SK-N-SH (cell line): ENCODE results near the gene NDUFS2. TPM values are rescaled to one million over a fixed set of nuclear protein-coding genes. Genes with fewer than 3 reads are reported as not detected.

Experiments used
- CTCF ChIA-PET: fragments of 300-600, 350-600 bp; formaldehyde crosslinking; extraction: SDS; loops from one replicate; lab custom pipeline; 2021; lab: Yijun Ruan, JAX
- POLR2A ChIA-PET: fragments of 350-600 bp; sonication (Branson Sonifier 250); formaldehyde crosslinking; extraction: SDS; loops from one replicate; lab custom pipeline; 2020; ENCODE audit warnings: antibody characterized with exemption, inconsistent platforms; lab: Yijun Ruan, JAX
- DNase-seq: peaks from one replicate; pipeline ENCODE4 v3.0.0; 2012
- H2AFZ ChIP-seq: fragments of 200-600 bp; sonication (generic); 2 replicates; pipeline ENCODE4 v1.8.1; 2016; ENCODE audit warnings: antibody characterized with exemption, mild to moderate bottlenecking, low read depth
- H3F3A ChIP-seq: fragments of 200-600 bp; sonication (generic); replicated peaks from 2 replicates; pipeline ENCODE3; 2016; ENCODE audit warnings: antibody characterized with exemption, mild to moderate bottlenecking; ENCODE audit not compliant: insufficient read depth
- H3K27ac ChIP-seq, 2 experiments: fragments of 200-500 bp in 1 of 2; fragments of 200-600 bp in 1 of 2; sonication (Bioruptor generic) in 1 of 2; sonication (generic), shearing (Covaris generic) in 1 of 2; 2 replicates each; pipeline versions ENCODE4 v1.5.1 to v1.6.1; 2014 to 2016; ENCODE audit warnings: low read depth in 2 of 2, inconsistent platforms in 1 of 2, low read length in 1 of 2, mild to moderate bottlenecking in 1 of 2, mixed read lengths in 1 of 2
- H3K27me3 ChIP-seq: fragments of 200-600 bp; sonication (generic), shearing (Covaris generic); 2 replicates; pipeline ENCODE4 v1.6.1; 2016; ENCODE audit warnings: mixed run types; ENCODE audit not compliant: insufficient read depth
- H3K36me3 ChIP-seq, 2 experiments: fragments of 200-500 bp in 1 of 2; fragments of 200-600 bp in 1 of 2; sonication (Bioruptor generic) in 1 of 2; sonication (generic) in 1 of 2; replicated peaks in 1 of 2; 2 replicates each; pipeline versions ENCODE3 to v1.5.1; 2014 to 2016; ENCODE audit warnings: low read length in 1 of 2, mild to moderate bottlenecking in 1 of 2; ENCODE audit not compliant: insufficient read depth in 2 of 2, control insufficient read depth in 1 of 2
- H3K4me1 ChIP-seq, 2 experiments: fragments of 200-500 bp in 1 of 2; fragments of 200-600 bp in 1 of 2; sonication (Bioruptor generic) in 1 of 2; sonication (generic), shearing (Covaris generic) in 1 of 2; 2 replicates each; pipeline versions ENCODE4 v1.5.1 to v1.6.1; 2014 to 2016; ENCODE audit warnings: low read depth in 1 of 2, low read length in 1 of 2, mixed run types in 1 of 2; ENCODE audit not compliant: insufficient read depth in 2 of 2, control insufficient read depth in 1 of 2
- H3K4me2 ChIP-seq: fragments of 200-600 bp; sonication (generic), shearing (Covaris generic); 2 replicates; pipeline ENCODE4 v1.6.1; 2017; ENCODE audit warnings: mixed run types
- H3K4me3 ChIP-seq, 2 experiments: fragments of 200-500 bp in 1 of 2; fragments of 200-600 bp in 1 of 2; sonication (Bioruptor generic) in 1 of 2; sonication (generic), shearing (Covaris generic) in 1 of 2; 2 replicates each; pipeline versions ENCODE4 v1.5.1 to v1.8.1; 2014 to 2016; ENCODE audit warnings: low read depth in 2 of 2, inconsistent platforms in 1 of 2, low read length in 1 of 2, mild to moderate bottlenecking in 1 of 2, mixed read lengths in 1 of 2, moderate library complexity in 1 of 2
- H3K79me2 ChIP-seq: fragments of 200-600 bp; sonication (generic); 2 replicates; pipeline ENCODE4 v1.8.1; 2017; ENCODE audit warnings: mild to moderate bottlenecking; ENCODE audit not compliant: insufficient read depth
- H3K9ac ChIP-seq: fragments of 200-600 bp; sonication (generic); 2 replicates; pipeline ENCODE4 v1.6.1; 2017; ENCODE audit warnings: mixed run types
- H3K9me2 ChIP-seq: fragments of 200-600 bp; sonication (generic); 2 replicates; pipeline ENCODE4 v1.6.1; 2017; ENCODE audit warnings: mixed run types
- H3K9me3 ChIP-seq: fragments of 200-600 bp; sonication (generic); 2 replicates; pipeline ENCODE4 v1.6.1; 2017; ENCODE audit warnings: mixed run types, mild to moderate bottlenecking, moderate library complexity
- H4K20me1 ChIP-seq: fragments of 200-600 bp; sonication (generic); 2 replicates; pipeline ENCODE4 v1.6.1; 2017; ENCODE audit warnings: mild to moderate bottlenecking, mixed run types; ENCODE audit not compliant: insufficient read depth
- EZH2phosphoT487 ChIP-seq: fragments of 200-600 bp; sonication (generic); IDR thresholded peaks from 2 replicates; pipeline ENCODE4 v1.6.1; 2017; ENCODE audit warnings: low read depth, mixed run types, mild to moderate bottlenecking, antibody characterized with exemption, moderate library complexity, borderline replicate concordance
- FOSL2 ChIP-seq: IDR thresholded peaks from 2 replicates; pipeline ENCODE4 v1.4.0; 2012; ENCODE audit warnings: low read depth, mild to moderate bottlenecking, moderate library complexity, borderline replicate concordance
- FOXJ3 ChIP-seq: sonication (generic); formaldehyde crosslinking; IDR thresholded peaks from 2 replicates; pipeline ENCODE4 v1.5.1; 2020; ENCODE audit warnings: mild to moderate bottlenecking, missing genetic modification reagents
- GATA2 ChIP-seq: sonication (generic); formaldehyde crosslinking; IDR thresholded peaks from 2 replicates; pipeline ENCODE4 v1.5.0; 2020; ENCODE audit warnings: mild to moderate bottlenecking, missing genetic modification reagents
- JUND ChIP-seq: IDR thresholded peaks from 2 replicates; pipeline ENCODE4 v1.4.0; 2012
- MEF2A ChIP-seq: IDR thresholded peaks from 2 replicates; pipeline ENCODE4 v1.4.0; 2012; ENCODE audit warnings: low read depth, borderline replicate concordance
- MXI1 ChIP-seq: IDR thresholded peaks from 2 replicates; pipeline ENCODE4 v1.6.1; 2012; ENCODE audit warnings: mild to moderate bottlenecking, low read depth, low read length, improper control_type of control experiment
- NRF1 ChIP-seq: IDR thresholded peaks from 2 replicates; pipeline ENCODE4 v1.6.1; 2012; ENCODE audit warnings: low read depth, mild to moderate bottlenecking, low read length
- PBX3 ChIP-seq: IDR thresholded peaks from 2 replicates; pipeline ENCODE4; 2012
- POLR2AphosphoS5 ChIP-seq: IDR thresholded peaks from 2 replicates; pipeline ENCODE4 v1.6.1; 2012; ENCODE audit warnings: low read depth, low read length
- RAD21 ChIP-seq: IDR thresholded peaks from 2 replicates; pipeline ENCODE4 v1.6.1; 2012; ENCODE audit warnings: mild to moderate bottlenecking, low read length
- RCOR1 ChIP-seq: fragments of 150-350 bp; IDR thresholded peaks from 2 replicates; pipeline ENCODE4 v1.6.1; 2017; ENCODE audit warnings: antibody characterized with exemption, low read length
- RFX5 ChIP-seq: IDR thresholded peaks from 2 replicates; pipeline ENCODE4 v1.6.1; 2012; ENCODE audit warnings: mild to moderate bottlenecking, improper control_type of control experiment, low read length
- RXRA ChIP-seq: IDR thresholded peaks from 2 replicates; pipeline ENCODE4 v1.4.0; 2012; ENCODE audit warnings: low read depth, mild to moderate bottlenecking, borderline replicate concordance
- SMC3 ChIP-seq: IDR thresholded peaks from 2 replicates; pipeline ENCODE4 v1.6.1; 2012; ENCODE audit warnings: low read depth, low read length, improper control_type of control experiment
- TAF1 ChIP-seq: IDR thresholded peaks from 2 replicates; pipeline ENCODE4 v1.6.1; 2012; ENCODE audit warnings: low read depth, mild to moderate bottlenecking, low read length, moderate library complexity, borderline replicate concordance
- USF2 ChIP-seq: fragments of 150-350 bp; IDR thresholded peaks from 2 replicates; pipeline ENCODE4 v1.6.1; 2017; ENCODE audit warnings: antibody characterized with exemption, low read length, low read depth, borderline replicate concordance
- ZBTB33 ChIP-seq: IDR thresholded peaks from 2 replicates; pipeline ENCODE4 v1.4.0; 2012; ENCODE audit warnings: low read depth, borderline replicate concordance
- WGBS: methylation state at CpG from one replicate; pipeline ENCODE4 v1.1.6; 2017; ENCODE audit warnings: low lambda C conversion rate; 5-methylcytosine and 5-hydroxymethylcytosine counted together
- polyA plus RNA-seq, 3 experiments: library from polyadenylated mRNA; depleted of rRNA; stranded (reverse); fragments of >200 nt; gene quantifications; 2 replicates each; pipeline ENCODE4 v1.2.3, GENCODE V29; 2012
- TF ChIP-seq, protein P1 (sequence below): fragments of 150-350 bp; IDR thresholded peaks from 2 replicates; pipeline ENCODE4 v1.6.1; 2016; ENCODE audit warnings: mild to moderate bottlenecking, low read depth, low read length

The NDUFS2 gene
- polyA plus RNA-seq, 1 of the 3 experiments (the other 2 are of a cell fraction): 203 TPM

- no peak for TF ChIP-seq JUND
- TF ChIP-seq, protein P1, sequence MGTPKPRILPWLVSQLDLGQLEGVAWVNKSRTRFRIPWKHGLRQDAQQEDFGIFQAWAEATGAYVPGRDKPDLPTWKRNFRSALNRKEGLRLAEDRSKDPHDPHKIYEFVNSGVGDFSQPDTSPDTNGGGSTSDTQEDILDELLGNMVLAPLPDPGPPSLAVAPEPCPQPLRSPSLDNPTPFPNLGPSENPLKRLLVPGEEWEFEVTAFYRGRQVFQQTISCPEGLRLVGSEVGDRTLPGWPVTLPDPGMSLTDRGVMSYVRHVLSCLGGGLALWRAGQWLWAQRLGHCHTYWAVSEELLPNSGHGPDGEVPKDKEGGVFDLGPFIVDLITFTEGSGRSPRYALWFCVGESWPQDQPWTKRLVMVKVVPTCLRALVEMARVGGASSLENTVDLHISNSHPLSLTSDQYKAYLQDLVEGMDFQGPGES: no peak
- no peak for TF ChIP-seq POLR2AphosphoS5
- TF ChIP-seq TAF1: no peak
- no peak for TF ChIP-seq RCOR1
- no peak for TF ChIP-seq USF2
- no peak for TF ChIP-seq FOXJ3 (CRISPR knock-in tag)
- no peak for TF ChIP-seq RAD21
- TF ChIP-seq NRF1: no peak
- no peak for TF ChIP-seq RFX5
- no peak for TF ChIP-seq MXI1
- no peak for TF ChIP-seq MEF2A
- TF ChIP-seq FOSL2: no peak
- TF ChIP-seq GATA2 (CRISPR knock-in tag): no peak; the same call in 1 of the 2 replicates
- TF ChIP-seq SMC3: no peak
- no peak for TF ChIP-seq PBX3
- no peak for TF ChIP-seq ZBTB33
- no peak for TF ChIP-seq RXRA
- no peak for TF ChIP-seq EZH2phosphoT487
- peaks cover 0 to 18% of the 10 kb centered on the region in 2 experiments; a peak in 1 of 4 replicates for H3K4me1 ChIP-seq
- peaks cover 19 to 25% of the 10 kb centered on the region in 2 experiments for H3K36me3 ChIP-seq
- H3K27me3 ChIP-seq: no peaks in the 10 kb centered on the region
- no peak for DNase-seq
- H3F3A ChIP-seq: peaks cover 5% of the 10 kb centered on the region
- H3K27ac ChIP-seq: peak overlapping the region; percentile 44 to 74; a peak in 3 of 4 replicates
- peak overlapping the region; percentile 77; the same call in 1 of the 2 replicates for H3K9ac ChIP-seq
- H3K9me2 ChIP-seq: no peaks in the 10 kb centered on the region
- WGBS: 83% methylated on average over 9 of the region's 9 CpGs
- H2AFZ ChIP-seq: peak overlapping the region; percentile 87
- ChIA-PET CTCF (interaction anchor here (1.0 to 4.1 kb wide), 3 partner anchors 12 to 16 kb away, joined by 3 to 29 read pairs (median 3); partner anchors contain the start of gene PPOX), POLR2A (no interaction called here)
- peak overlapping the region; percentile 98 for H3K4me2 ChIP-seq
- H3K9me3 ChIP-seq: no peaks in the 10 kb centered on the region
- H4K20me1 ChIP-seq: no peaks in the 10 kb centered on the region
- peak overlapping the region; percentile 73; a peak in 2 of 4 replicates for H3K4me3 ChIP-seq
- H3K79me2 ChIP-seq: peaks cover 17% of the 10 kb centered on the region
These were observed 24.3 kb upstream of the NDUFS2 start for GRCh38 chr1:161177936-161178244.
